Activated CD8-positive, alpha-beta memory T cell treated with anti-CD3 and anti-CD28 coated beads for 36 hours (primary cell): ENCODE data around the gene PER2. TPM values are rescaled to one million over a fixed set of nuclear protein-coding genes. Genes with fewer than 3 reads are reported as not detected.

Experiments used
- CTCF ChIA-PET: fragments of 350-600 bp; sonication (Branson Sonifier 250); formaldehyde crosslinking; loops from one replicate; lab custom pipeline; 2021; ENCODE audit warnings: antibody characterized with exemption; lab: Charles Lee
- POLR2A ChIA-PET: fragments of 350-600 bp; sonication (Branson Sonifier 250); formaldehyde crosslinking; loops from one replicate; lab custom pipeline; 2021; ENCODE audit warnings: antibody characterized with exemption; lab: Charles Lee
- total RNA-seq, 2 experiments: library from RNA; stranded (reverse); gene quantifications; one replicate each; pipeline ENCODE4 v1.2.3, GENCODE V29; 2021

PER2 gene
- total RNA-seq, 2 experiments from 2014 or later: 12.6 to 14.0 TPM

DNA sequence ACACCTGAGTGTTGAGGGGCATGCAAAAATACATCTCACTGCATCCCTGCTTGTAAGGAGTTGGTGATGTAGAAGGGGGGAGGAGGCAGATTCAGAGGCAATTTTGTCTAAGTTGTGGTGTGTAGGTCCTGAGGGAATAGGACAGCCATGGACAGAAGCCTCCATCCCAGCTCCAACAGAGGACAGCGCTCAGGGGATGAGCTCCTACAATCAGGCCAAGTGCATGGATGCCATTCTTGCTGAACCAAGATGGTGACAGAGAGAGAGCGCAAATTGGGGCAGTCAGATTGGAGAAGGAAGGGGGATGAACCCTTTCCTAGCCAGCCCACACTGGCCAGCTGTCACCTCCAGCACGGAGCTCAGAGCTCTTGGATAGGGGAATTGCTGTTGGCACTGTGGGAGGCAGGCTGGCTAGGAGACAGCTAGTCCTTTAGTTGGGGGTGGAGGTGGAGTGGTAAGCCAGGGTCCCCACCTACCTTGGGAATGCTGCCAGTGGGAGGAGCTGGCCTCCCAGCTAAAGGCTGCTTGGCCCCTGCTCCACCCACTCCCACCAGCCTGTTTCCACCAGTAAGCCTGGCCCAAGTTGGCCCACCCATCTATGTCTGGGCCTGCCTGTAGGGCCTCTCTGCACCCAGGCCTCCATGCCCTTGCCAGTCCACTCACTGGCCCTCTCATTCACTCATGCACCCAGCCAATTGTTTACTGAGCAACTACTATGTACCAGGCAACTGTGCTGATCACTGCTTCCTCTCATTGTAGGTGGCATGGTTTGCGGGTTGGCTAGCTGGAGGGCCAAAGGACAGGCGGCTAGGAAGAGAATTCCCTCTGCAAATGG, 2.5 kb upstream of the PER2 start:
- POLR2A ChIA-PET: interaction anchor here (0.6 kb wide), 1 partner anchor 150 kb away, joined by 3 read pairs; no protein-coding TSS in a partner anchor
- CTCF ChIA-PET: no interaction called here

DNA sequence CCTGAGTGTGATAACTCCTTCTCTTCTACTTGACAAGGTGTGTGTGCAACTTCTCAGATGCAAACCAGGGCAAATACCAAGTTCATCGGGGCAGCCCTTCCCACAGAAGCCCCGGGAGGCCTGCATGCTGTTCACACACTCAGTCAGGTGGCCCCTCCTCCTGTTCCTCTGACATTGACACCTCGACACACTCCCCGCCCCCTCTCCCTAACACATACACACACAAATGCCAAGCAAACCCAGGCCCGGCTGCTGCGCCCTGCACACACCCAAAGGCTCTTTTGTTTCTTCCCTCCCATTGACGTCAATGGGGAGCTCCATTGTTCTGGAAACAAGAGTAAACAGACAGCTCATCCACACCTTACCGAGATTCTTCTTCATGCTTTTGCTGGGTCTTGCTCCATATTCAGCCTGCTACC, 1.7 kb upstream of the PER2 start:
- CTCF ChIA-PET: interaction anchor here (0.6 kb wide), 1 partner anchor 53 kb away, joined by 5 read pairs; no protein-coding TSS in a partner anchor

DNA sequence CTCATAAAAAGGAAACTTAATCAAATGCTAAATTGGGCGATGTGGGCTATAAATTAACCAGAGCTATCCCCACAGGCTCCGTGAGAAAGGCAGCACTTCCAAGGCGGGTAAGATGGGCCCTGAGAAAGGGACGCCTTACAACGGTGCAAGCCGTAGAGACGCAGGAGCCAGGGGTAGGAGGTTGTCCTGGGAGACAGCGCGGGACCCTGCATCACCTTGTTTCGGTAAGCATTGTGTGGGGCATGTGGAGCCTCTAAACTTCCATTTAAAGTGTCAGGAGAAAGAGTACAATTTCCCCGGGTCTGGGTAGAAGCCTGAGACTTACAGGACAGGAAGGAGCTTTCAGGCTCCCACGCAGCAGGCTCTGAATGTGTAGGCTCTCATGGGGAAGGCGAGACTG, 1.2 kb upstream of the PER2 start:
- ChIA-PET POLR2A (interaction anchor here (0.6 to 1.8 kb wide), 4 partner anchors 8 to 602 kb away, joined by 3 to 6 read pairs (median 4); no protein-coding TSS in a partner anchor), CTCF (interaction anchor here (0.6 to 1.1 kb wide), 2 partner anchors 40 to 54 kb away, joined by 3 to 5 read pairs; no protein-coding TSS in a partner anchor)

More for the DNA sequence above, 1.7 kb upstream of the PER2 start:
- POLR2A ChIA-PET: interaction anchor here (0.6 to 1.8 kb wide), 2 partner anchors 149 to 602 kb away, joined by 3 to 6 read pairs; no protein-coding TSS in a partner anchor

DNA sequence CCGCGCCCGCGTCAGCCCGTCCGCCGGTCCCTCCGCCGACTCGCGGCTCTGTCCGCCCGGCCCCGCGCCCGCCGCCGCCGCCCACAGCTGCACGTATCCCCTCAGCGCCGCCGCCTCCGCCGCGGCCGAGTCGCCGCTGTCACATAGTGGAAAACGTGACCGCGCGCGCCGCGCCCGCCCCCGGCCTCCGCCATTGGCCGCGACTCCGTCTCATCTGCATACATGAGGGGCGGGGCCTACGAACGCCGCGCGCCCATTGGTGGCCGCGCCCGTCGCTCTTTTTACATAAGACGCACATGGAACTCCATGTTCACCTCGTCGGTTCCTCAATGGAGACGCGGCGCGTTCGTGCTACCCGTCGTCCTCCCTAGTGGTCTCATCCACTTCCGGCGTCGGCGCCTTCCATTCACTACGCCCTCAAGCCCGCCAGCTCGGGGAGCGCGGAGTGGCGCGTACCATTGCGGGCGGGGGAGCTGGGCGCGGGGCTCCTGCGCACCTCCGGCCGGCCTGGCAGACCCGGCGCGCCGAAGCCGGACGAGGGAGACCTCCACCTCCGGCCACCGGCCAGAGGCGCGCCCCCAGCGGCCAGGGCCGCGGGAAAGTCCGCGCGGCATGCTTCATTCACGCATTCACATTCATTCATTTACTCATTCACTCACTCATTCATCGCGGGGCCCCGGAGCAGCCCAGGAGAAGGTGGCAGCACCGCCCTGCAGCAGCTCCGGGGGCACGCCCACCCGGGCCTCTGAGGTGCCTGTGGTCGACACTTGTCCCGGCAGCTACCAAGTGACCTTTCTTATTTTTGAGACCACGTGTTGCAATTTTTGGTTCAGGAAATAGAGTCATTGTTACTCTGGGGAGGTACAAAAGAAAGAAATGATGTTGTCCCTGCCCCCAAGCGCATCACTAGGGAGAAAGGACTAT, 502 bp upstream of the PER2 start:
- POLR2A ChIA-PET: interaction anchor here (0.6 to 1.8 kb wide), 4 partner anchors 9 to 150 kb away, joined by 3 to 6 read pairs (median 4); no protein-coding TSS in a partner anchor
- CTCF ChIA-PET: interaction anchor here (0.6 to 1.1 kb wide), 3 partner anchors 24 to 69 kb away, joined by 3 read pairs; no protein-coding TSS in a partner anchor

DNA sequence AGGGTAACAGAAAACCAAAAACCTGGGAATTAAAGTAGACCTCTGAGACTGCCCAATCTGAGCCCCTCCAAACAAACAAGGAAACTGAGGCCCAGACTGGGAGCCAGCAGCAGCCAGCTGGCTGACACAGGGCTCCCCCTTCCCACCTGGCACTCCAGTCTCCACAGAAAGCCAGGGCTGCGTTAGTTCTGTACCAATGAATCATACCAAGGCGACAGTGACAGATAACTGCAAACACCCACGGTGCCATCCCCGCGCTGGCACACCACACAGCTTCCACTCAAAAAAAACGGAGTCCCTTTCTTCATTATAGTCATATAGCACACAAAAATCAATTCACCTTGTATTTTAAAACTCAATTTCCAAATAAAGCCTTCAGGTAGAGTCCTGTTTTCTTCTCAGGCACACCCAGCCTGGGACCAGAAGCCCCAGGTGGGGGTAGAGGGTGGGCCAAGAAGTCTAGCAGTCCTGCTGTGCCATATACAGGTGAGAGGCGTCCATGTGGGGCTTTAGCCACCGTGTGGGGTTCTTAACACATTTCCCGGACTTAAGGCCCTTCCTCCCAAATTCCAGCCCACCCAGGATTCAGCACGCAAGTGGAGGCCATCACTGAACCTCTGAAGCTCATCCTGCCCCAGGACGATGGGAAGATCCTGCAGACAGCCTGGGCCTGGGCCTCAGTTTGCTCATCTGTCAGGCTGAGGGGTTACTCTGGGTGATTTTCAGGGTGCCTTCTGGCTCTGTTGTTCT, 1.2 kb downstream of the PER2 start:
- ChIA-PET POLR2A (interaction anchor here (0.6 kb wide), 1 partner anchor 175 kb away, joined by 10 read pairs; no protein-coding TSS in a partner anchor), CTCF (interaction anchor here (0.5 to 1.4 kb wide), 2 partner anchors 24 to 332 kb away, joined by 3 read pairs; no protein-coding TSS in a partner anchor)

DNA sequence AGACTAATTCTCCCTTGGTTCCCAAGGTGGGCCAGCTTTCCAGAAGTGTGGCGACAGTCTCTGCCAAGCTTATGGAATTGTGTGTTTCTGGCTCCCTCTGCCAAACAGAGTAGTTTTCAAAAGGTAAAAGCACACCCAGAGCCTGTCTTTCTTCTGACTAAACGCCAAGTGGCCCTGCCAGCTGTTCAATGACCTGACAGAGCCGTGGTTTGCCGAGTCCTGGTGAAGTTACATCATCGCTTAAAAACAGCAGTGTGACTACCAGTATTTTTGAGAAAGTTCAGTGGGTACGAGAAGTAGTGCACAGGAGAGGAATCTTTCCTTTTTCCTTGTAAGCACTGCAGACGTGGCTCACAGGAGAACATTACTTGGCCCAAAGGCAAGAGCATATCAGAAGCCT, 1.9 kb downstream of the PER2 start:
- ChIA-PET CTCF (interaction anchor here (1.4 kb wide), 1 partner anchor 24 kb away, joined by 3 read pairs; no protein-coding TSS in a partner anchor), POLR2A (no interaction called here)

DNA sequence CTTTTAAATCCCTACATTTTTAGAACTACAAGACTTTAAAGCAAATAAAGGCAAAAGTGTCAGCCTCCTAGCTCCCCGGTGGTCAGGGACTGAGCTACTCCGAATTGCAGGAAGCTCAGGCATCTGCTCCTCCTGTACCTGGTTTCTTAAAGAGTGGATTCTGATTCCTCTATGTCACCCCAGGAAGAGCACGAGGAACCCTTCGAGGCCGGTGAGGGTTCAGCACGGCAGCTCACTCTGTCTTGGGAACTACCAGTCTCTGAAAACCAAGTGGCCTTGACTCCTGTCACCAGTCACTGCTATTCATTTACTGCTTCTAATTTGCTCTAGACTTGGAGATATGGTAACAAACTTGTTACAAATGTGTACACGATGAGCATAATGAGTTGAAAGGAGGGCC, 2.3 kb downstream of the PER2 start:
- CTCF ChIA-PET: interaction anchor here (1.4 kb wide), 1 partner anchor 23 kb away, joined by 3 read pairs; no protein-coding TSS in a partner anchor
- POLR2A ChIA-PET: no interaction called here

DNA sequence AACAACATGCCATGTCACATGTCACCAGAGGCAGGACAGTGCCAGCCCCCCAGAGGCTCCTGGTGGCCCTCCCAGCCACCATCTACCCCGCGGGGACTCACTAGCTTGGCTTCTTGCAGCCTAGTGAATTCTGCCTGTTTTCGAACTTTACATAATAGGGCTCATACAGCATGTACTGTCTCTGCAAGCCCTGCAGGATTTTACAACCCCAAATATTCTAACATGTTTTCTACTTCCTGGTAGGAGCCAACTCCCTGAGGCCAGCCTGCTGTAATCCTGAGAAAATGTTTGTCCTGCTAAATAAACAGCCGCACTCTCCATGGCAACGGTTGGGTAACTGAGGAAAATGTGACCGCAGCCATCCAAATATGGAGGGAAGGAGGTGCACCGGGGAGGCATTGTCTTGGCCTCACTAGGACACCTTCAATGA, 2.7 kb downstream of the PER2 start:
- CTCF ChIA-PET: interaction anchor here (1.4 kb wide), 1 partner anchor 23 kb away, joined by 3 read pairs; no protein-coding TSS in a partner anchor
- POLR2A ChIA-PET: no interaction called here

DNA sequence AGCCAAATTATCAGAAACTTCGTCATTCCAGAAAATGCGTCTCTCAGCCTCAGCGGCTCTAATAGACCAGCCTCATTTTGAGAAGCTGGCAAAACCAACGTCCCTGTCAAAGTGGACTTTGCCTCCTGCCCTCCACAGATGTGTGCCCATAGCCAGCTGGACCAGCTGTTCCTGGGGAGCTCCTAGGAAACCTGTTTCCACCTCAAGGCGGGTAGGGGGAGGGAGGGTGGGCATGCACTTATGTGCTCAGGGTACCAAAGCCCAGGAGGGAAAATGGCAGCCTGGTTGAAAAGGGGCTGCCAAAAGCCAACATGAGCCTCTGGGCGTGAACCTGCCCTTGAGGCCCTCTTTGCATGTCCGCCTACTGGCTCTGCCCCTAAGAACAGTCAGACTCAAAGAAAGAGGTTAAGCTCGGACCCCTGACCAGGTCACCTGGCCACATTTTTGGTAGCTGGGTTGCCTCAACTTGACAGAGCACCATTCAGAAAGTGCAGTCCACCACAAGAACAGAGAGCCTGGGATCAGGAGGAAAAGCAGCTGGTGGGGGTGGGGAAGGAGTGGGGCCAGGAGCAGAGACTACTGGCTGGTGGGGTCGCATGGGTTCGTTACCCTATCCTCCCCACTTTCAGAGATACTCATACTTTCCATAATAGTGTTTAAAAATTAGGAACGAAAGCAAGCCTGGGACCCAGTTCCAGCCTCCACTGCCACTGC, 3.5 kb downstream of the PER2 start:
- POLR2A ChIA-PET: no interaction called here
- CTCF ChIA-PET: interaction anchor here (1.0 kb wide), 1 partner anchor 30 kb away, joined by 4 read pairs; no protein-coding TSS in a partner anchor

DNA sequence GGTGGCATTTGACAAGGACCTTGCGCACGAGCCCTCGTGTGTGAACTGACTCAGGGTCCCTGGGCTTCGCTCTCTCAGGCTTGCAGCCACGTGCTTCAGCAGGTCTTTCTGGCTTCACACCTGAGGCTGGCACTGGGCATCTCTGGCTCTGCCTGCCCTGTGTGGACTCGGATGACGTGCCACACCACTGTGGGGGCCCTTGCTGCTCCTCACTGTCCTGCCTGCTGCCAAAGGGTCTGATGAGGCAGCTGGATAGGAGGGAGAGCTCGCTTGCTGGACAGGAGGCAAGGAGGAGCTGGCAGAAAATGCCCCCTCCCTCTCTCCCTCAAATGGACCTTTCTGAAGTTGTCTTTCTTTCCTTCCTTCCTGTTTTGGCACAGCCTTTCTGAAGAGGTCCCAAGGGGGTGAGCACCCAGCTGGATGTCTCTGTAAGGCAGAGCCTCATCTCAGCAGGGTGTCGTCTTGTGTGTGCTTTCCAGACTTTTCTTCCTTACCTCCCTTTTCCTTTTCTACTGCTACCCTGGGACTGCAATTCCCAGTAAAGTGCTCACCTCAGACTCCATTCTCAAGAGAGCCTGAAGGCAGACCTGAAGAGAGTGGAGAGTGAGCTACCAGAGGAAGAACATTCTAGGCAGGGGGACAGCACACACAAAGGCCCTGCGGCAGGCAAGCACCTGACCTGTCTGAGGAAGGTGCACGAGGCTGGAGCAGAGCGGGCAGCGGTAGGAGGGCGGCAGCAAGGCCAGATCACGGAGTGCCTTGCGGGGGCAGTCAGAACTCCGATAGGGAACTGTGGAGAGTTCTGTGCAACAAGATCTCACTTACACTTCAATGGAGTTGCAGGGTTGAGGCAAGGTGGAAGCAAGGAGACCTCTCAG, 5.3 kb downstream of the PER2 start:
- ChIA-PET CTCF (no interaction called here), POLR2A (no interaction called here)

DNA sequence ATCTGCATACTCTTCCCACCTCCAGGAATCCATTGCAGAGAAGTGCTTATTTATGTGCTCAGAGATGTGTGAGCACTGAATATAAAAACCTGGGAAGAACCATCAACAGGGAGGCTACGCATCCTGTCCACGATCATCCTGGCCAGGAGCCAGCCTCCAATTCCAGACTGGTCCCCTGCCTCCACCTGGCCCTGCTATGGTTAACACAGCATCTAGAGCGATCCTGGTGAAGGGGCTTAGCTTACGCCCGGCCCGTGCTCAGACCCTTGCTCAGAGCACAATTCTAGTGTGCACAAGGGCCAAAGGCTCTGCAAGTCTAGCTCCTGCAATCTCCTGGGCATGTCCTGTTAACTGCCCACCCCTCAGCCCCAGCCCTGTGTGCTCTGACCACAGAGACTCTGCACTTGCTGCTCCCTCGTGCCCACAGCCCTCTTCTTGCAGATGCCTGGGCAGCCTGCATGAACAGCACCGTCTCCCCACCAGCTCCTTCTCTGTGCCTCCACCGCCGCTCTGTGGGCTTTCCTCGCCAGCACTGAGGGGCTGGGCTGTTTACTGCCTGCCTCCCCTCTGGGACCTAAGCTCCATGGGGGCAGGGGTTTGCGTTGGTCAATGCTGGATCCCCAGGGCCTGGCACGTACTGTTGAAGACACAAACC, 6.5 kb downstream of the PER2 start:
- ChIA-PET CTCF (no interaction called here), POLR2A (no interaction called here)

DNA sequence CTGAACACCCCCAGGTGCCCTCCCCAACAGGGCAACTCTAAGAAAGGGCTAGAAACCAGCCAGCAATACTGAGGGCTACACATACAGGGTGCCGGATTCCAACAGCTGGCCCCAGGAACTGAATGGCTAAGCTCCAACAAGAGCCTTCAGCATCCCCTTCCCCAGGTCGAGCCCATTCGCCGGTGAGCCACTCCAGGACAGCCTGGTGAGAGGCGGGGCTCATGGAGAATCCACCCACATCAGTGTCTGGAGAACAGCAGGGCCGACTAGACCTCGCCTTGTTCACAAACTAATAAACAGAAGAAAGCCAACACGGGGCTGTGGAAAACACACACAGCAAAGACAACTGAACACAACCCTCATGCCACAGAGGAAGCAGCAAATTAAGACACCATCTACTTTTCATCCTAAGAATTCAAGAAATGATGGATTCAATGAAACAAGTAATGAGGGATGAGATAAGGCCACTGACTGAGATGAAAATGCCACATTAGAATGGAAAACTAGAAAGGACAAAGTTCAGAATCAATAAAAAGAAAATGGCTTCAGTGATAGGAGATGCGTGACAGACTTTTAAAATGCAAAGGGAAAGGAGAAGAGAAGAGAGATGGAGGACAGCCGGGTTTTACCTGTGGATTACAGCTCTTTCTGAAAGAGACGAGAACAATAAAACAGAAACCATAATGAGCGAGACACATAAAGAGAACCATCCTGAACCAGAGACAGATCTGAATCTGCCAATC, 8.2 kb downstream of the PER2 start:
- ChIA-PET POLR2A (interaction anchor here (1.0 kb wide), 1 partner anchor 8 kb away, joined by 3 read pairs; the partner anchor contains the start of gene PER2), CTCF (no interaction called here)

DNA sequence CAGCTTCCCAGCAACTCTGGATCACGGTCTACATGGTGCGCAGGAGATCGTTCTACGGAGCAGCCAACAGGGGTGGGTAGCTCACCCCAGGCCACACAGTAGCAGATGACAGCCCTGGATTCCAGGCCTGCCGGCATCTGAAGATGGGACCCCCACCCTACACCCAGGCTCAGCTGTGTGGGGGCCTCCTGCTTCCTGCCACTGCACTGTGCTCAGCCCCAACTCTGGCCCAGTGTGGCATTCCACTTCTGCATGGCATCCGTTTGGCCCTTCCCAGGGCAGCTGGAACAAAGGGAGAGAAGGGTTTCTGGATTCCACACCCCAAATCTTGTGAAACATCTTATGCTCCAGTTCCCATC, 9.1 kb downstream of the PER2 start:
- ChIA-PET CTCF (no interaction called here), POLR2A (no interaction called here)

DNA sequence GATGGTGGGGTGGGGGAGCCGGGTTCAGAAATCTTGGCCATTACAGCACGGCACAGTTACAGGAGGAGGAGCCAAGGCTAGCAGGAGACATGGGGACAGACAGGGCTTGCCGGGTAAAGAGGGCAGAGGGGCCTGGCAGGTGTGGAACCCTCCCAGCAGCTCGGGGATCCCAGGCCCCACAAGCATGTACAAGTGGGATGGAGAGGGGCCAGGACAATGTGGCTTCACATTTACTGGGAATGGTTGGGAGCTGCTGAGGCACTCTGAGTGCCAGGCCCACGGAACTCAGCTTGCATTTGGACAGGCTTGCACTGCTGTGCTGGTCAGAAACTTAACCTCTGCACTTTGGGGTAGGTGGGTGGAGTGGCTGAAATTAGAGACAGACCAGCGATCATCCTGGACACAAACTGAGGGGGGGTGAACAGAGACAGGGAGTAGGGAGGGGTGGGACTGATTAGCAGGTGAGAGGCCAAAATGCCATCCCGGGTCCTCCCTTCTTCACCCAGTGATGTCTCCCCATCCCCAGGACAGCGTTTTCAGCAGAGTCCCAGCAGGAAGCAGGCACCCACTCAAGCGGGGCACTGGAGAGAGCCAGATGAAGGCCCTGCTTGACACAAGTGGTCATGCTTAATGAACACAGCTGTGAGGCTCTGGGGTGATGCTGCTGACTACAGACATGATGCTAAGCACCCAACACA, 9.6 kb downstream of the PER2 start:
- ChIA-PET POLR2A (no interaction called here), CTCF (no interaction called here)

DNA sequence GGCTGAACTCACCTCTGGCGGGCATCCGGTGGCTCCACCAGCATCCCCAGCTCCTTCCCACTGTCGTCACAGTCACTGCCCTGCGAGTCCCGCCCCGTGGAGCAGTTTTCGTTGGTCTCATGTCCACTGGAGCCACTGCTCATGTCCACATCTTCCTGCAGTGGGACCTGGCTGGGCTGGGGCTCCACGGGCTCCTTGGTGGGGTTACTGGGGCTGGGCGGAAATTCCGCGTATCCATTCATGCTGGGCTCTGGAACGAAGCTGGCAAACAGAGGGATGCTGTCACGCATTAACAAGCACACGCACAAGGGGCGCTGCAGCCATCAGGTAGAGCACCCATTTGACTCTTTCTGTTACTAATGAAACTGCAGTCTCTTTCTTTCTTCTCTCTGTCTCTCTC, 10.7 kb downstream of the PER2 start:
- CTCF ChIA-PET: no interaction called here
- POLR2A ChIA-PET: no interaction called here
